Liver (tissue), 9 donors: Measurements from ENCODE around the gene TTC1. TPM values are rescaled to one million over a fixed set of nuclear protein-coding genes. Genes with fewer than 3 reads are reported as not detected.

Source experiments
- DNase-seq: peaks from one replicate; pipeline ENCODE4 v3.0.0-alpha.2; 2017; ENCODE audit warnings: low spot score
- H3K27ac ChIP-seq, 2 donors: one replicate each; pipeline ENCODE4 v1.7.0; 2013; ENCODE audit warnings: inconsistent platforms in 2 of 2, low read length in 2 of 2, control low read depth in 1 of 2, low read depth in 1 of 2, mild to moderate bottlenecking in 1 of 2
- H3K27me3 ChIP-seq, 4 donors: one replicate each; pipeline versions ENCODE4 v1.6.1 to v1.7.0; 2013; ENCODE audit warnings: low read length in 3 of 4, inconsistent platforms in 1 of 4, mild to moderate bottlenecking in 1 of 4, moderate library complexity in 1 of 4; ENCODE audit not compliant: control insufficient read depth in 4 of 4, insufficient read depth in 4 of 4
- H3K36me3 ChIP-seq, 4 donors: one replicate each; pipeline versions ENCODE4 v1.6.1 to v1.7.0; 2013; ENCODE audit warnings: low read length in 3 of 4, mild to moderate bottlenecking in 3 of 4, low read depth in 1 of 4, moderate library complexity in 1 of 4; ENCODE audit not compliant: control insufficient read depth in 4 of 4, insufficient read depth in 3 of 4
- H3K4me1 ChIP-seq, 4 donors: one replicate each; pipeline versions ENCODE4 v1.6.1 to v1.7.0; 2013; ENCODE audit warnings: low read length in 3 of 4, mild to moderate bottlenecking in 3 of 4, moderate library complexity in 1 of 4; ENCODE audit not compliant: control insufficient read depth in 4 of 4, insufficient read depth in 4 of 4
- H3K4me3 ChIP-seq, 3 donors: one replicate each; pipeline versions ENCODE4 v1.6.1 to v1.7.0; 2013; ENCODE audit warnings: low read length in 3 of 3, control low read depth in 1 of 3, low read depth in 1 of 3, mild to moderate bottlenecking in 1 of 3
- H3K9ac ChIP-seq, 2 donors: one replicate each; pipeline ENCODE4 v1.7.0; 2013; ENCODE audit warnings: low read length in 2 of 2, mild to moderate bottlenecking in 2 of 2, moderate library complexity in 2 of 2, control low read depth in 1 of 2, low read depth in 1 of 2
- H3K9me3 ChIP-seq, 4 donors: one replicate each; pipeline versions ENCODE4 v1.6.1 to v1.7.0; 2013; ENCODE audit warnings: low read length in 3 of 4; ENCODE audit not compliant: control insufficient read depth in 4 of 4
- ATF3 ChIP-seq: IDR thresholded peaks from 2 replicates; pipeline ENCODE4 v1.6.1; 2016; ENCODE audit warnings: antibody characterized with exemption
- CTCF ChIP-seq: fragments of 150-350 bp; IDR thresholded peaks from 2 replicates; pipeline ENCODE4 v1.5.1; 2017; ENCODE audit warnings: improper control_type of control experiment, low read depth, low read length; ENCODE audit not compliant: missing input control
- EGR1 ChIP-seq, 2 donors: IDR thresholded peaks; 2 replicates each; pipeline ENCODE4 v1.6.1; 2016 to 2018; ENCODE audit warnings: antibody characterized with exemption in 2 of 2, low read depth in 2 of 2
- FOXA1 ChIP-seq: IDR thresholded peaks from 2 replicates; pipeline ENCODE4 v1.6.1; 2016; ENCODE audit warnings: antibody characterized with exemption
- FOXA2 ChIP-seq: IDR thresholded peaks from 2 replicates; pipeline ENCODE4 v1.6.1; 2016; ENCODE audit warnings: antibody characterized with exemption
- GABPA ChIP-seq, 2 donors: IDR thresholded peaks in 1 of 2; conservative IDR thresholded peaks in 1 of 2; 2 replicates each; pipeline ENCODE4 v1.6.1; 2016; ENCODE audit warnings: antibody characterized with exemption in 2 of 2, mild to moderate bottlenecking in 1 of 2, moderate library complexity in 1 of 2
- HNF4A ChIP-seq, 2 donors: conservative IDR thresholded peaks; 2 replicates each; pipeline ENCODE4 v1.6.1; 2016; ENCODE audit warnings: antibody characterized with exemption in 2 of 2, mild to moderate bottlenecking in 2 of 2
- HNF4G ChIP-seq: IDR thresholded peaks from 2 replicates; pipeline ENCODE4 v1.6.1; 2016; ENCODE audit warnings: antibody characterized with exemption
- JUND ChIP-seq, 2 donors: IDR thresholded peaks; 2 replicates each; pipeline ENCODE4 v1.6.1; 2016; ENCODE audit warnings: antibody characterized with exemption in 2 of 2
- MAX ChIP-seq: IDR thresholded peaks from 2 replicates; pipeline ENCODE4 v1.6.1; 2016; ENCODE audit warnings: antibody characterized with exemption
- NR2F2 ChIP-seq: IDR thresholded peaks from 2 replicates; pipeline ENCODE4 v1.6.1; 2016; ENCODE audit warnings: antibody characterized with exemption
- RAD21 ChIP-seq, 2 donors: IDR thresholded peaks; 2 replicates each; pipeline ENCODE4 v1.6.1; 2016; ENCODE audit warnings: antibody characterized with exemption in 2 of 2, mild to moderate bottlenecking in 2 of 2
- REST ChIP-seq: IDR thresholded peaks from 2 replicates; pipeline ENCODE4 v1.6.1; 2016; ENCODE audit warnings: antibody characterized with exemption, mild to moderate bottlenecking
- RXRA ChIP-seq, 2 donors: IDR thresholded peaks; 2 replicates each; pipeline ENCODE4 v1.6.1; 2017 to 2018; ENCODE audit warnings: antibody characterized with exemption in 2 of 2, mild to moderate bottlenecking in 1 of 2
- SP1 ChIP-seq: IDR thresholded peaks from 2 replicates; pipeline ENCODE4 v1.6.1; 2018; ENCODE audit warnings: antibody characterized with exemption, mild to moderate bottlenecking
- TAF1 ChIP-seq: conservative IDR thresholded peaks from 2 replicates; pipeline ENCODE4 v1.6.1; 2016; ENCODE audit warnings: antibody characterized with exemption, mild to moderate bottlenecking
- YY1 ChIP-seq: IDR thresholded peaks from 2 replicates; pipeline ENCODE4 v1.6.1; 2016; ENCODE audit warnings: antibody characterized with exemption, mild to moderate bottlenecking
- ZBTB33 ChIP-seq: IDR thresholded peaks from 2 replicates; pipeline ENCODE4 v1.6.1; 2016; ENCODE audit warnings: antibody characterized with exemption
- WGBS: extraction: QIAGEN DNeasy Blood & Tissue Kit; methylation state at CpG from one replicate; pipeline ENCODE4 v1.1.7; 2013; 5-methylcytosine and 5-hydroxymethylcytosine counted together
- polyA plus RNA-seq, 2 donors: library from polyadenylated mRNA; stranded (reverse) in 1 of 2; unstranded in 1 of 2; fragments of 200-250 nt in 1 of 2; fragments of >200 nt in 1 of 2; fragmentation: Nextera tagmentation in 1 of 2; extraction: Ambion mirVana in 1 of 2; gene quantifications; one replicate each; pipeline versions ENCODE4 v1.2.1 to v1.2.3, GENCODE V29; 2013 to 2015
- total RNA-seq, 2 donors: library from RNA; depleted of rRNA; stranded (reverse); fragments of >200 nt; gene quantifications; one replicate each; pipeline ENCODE4 v1.2.3, GENCODE V29; 2014
- donor health status: healthy.
- donor health status: healthy.
- donor health status: healthy.
- donor health status: healthy.
- donor health status: healthy.

Gene TTC1
- total and polyA plus RNA-seq, 4 donors = 18.0 to 35.5 (median 22.2) TPM

- no peak for DNase-seq
- TF ChIP-seq YY1 = no peak
- no peak for TF ChIP-seq REST
- no peak for TF ChIP-seq JUND (IDR thresholded peaks at IDR 0.05)
- TF ChIP-seq ATF3 = no peak
- no peak for TF ChIP-seq GABPA (IDR thresholded peaks at IDR 0.05 in 1 of 2, conservative IDR thresholded peaks at IDR 0.05 in 1 of 2)
- no peak for TF ChIP-seq FOXA2
- no peak for TF ChIP-seq HNF4G
- no peak for TF ChIP-seq MAX
- TF ChIP-seq NR2F2 = no peak
- no peak for TF ChIP-seq RXRA (IDR thresholded peaks at IDR 0.05)
- no peak for TF ChIP-seq FOXA1
- TF ChIP-seq RAD21 (IDR thresholded peaks at IDR 0.05) = no peak
- no peak for TF ChIP-seq EGR1 (IDR thresholded peaks at IDR 0.05; ENCODE audit: low read depth in 2 of 2)
- no peak for TF ChIP-seq HNF4A (conservative IDR thresholded peaks at IDR 0.05)
- no peak for TF ChIP-seq ZBTB33
- no peak for TF ChIP-seq SP1
- TF ChIP-seq TAF1 = no peak
- TF ChIP-seq CTCF = no peak
- Histone ChIP-seq H3K9ac (no peak overlapping the region), H3K4me3 (no peak overlapping the region), H3K27ac (no peak overlapping the region), H3K36me3 (peaks cover 0 to 2% (median 0%) of the 10 kb centered on the region in 4 donors), H3K9me3 (no peaks in the 10 kb centered on the region), H3K27me3 (no peaks in the 10 kb centered on the region), H3K4me1 (no peaks in the 10 kb centered on the region)
- 91% methylated on average over 8 of the region's 8 CpGs for WGBS
These were observed 47.5 kb upstream of the TTC1 start for GRCh38 chr5:159961176-159962160.
